ENCODE measurements around the gene BASP1. TPM values are rescaled to one million over a fixed set of nuclear protein-coding genes. Genes with fewer than 3 reads are reported as not detected.

BASP1 gene
- total and polyA plus RNA-seq, 2 experiments from 2014 or later: 87.5 to 114 TPM

DNA sequence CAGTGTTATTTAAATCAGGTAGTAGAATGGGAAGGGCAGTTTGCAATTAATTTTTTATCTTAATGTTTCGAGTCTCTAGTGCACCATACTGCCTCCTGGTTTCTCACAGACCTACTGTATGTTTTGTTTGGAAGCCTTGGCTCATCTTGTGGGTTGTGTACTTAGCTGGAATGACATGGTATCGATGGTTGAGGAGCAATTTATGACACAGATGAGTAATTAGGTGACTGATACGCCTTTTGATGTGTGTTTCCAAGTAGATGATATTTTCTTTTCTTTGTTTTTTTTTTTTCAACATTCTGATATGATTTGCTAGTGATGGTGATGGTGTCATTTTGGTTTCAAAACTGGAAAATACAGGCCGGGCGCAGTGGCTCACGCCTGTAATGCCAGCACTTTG is 16.1 kb downstream of the BASP1 start (continued):
- TF ChIP-seq, protein P1, sequence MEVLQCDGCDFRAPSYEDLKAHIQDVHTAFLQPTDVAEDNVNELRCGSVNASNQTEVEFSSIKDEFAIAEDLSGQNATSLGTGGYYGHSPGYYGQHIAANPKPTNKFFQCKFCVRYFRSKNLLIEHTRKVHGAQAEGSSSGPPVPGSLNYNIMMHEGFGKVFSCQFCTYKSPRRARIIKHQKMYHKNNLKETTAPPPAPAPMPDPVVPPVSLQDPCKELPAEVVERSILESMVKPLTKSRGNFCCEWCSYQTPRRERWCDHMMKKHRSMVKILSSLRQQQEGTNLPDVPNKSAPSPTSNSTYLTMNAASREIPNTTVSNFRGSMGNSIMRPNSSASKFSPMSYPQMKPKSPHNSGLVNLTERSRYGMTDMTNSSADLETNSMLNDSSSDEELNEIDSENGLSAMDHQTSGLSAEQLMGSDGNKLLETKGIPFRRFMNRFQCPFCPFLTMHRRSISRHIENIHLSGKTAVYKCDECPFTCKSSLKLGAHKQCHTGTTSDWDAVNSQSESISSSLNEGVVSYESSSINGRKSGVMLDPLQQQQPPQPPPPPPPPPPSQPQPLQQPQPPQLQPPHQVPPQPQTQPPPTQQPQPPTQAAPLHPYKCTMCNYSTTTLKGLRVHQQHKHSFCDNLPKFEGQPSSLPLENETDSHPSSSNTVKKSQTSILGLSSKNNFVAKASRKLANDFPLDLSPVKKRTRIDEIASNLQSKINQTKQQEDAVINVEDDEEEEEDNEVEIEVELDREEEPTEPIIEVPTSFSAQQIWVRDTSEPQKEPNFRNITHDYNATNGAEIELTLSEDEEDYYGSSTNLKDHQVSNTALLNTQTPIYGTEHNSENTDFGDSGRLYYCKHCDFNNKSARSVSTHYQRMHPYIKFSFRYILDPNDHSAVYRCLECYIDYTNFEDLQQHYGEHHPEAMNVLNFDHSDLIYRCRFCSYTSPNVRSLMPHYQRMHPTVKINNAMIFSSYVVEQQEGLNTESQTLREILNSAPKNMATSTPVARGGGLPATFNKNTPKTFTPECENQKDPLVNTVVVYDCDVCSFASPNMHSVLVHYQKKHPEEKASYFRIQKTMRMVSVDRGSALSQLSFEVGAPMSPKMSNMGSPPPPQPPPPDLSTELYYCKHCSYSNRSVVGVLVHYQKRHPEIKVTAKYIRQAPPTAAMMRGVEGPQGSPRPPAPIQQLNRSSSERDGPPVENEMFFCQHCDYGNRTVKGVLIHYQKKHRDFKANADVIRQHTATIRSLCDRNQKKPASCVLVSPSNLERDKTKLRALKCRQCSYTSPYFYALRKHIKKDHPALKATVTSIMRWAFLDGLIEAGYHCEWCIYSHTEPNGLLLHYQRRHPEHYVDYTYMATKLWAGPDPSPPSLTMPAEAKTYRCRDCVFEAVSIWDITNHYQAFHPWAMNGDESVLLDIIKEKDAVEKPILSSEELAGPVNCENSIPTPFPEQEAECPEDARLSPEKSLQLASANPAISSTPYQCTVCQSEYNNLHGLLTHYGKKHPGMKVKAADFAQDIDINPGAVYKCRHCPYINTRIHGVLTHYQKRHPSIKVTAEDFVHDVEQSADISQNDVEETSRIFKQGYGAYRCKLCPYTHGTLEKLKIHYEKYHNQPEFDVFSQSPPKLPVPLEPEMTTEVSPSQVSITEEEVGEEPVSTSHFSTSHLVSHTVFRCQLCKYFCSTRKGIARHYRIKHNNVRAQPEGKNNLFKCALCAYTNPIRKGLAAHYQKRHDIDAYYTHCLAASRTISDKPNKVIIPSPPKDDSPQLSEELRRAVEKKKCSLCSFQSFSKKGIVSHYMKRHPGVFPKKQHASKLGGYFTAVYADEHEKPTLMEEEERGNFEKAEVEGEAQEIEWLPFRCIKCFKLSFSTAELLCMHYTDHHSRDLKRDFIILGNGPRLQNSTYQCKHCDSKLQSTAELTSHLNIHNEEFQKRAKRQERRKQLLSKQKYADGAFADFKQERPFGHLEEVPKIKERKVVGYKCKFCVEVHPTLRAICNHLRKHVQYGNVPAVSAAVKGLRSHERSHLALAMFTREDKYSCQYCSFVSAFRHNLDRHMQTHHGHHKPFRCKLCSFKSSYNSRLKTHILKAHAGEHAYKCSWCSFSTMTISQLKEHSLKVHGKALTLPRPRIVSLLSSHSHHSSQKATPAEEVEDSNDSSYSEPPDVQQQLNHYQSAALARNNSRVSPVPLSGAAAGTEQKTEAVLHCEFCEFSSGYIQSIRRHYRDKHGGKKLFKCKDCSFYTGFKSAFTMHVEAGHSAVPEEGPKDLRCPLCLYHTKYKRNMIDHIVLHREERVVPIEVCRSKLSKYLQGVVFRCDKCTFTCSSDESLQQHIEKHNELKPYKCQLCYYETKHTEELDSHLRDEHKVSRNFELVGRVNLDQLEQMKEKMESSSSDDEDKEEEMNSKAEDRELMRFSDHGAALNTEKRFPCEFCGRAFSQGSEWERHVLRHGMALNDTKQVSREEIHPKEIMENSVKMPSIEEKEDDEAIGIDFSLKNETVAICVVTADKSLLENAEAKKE (CRISPR knock-in tag; IDR thresholded peaks at IDR 0.05): no peak
- no peak for TF ChIP-seq NANOG (IDR thresholded peaks at IDR 0.05; ENCODE audit: borderline replicate concordance)
- TF ChIP-seq, protein P2, sequence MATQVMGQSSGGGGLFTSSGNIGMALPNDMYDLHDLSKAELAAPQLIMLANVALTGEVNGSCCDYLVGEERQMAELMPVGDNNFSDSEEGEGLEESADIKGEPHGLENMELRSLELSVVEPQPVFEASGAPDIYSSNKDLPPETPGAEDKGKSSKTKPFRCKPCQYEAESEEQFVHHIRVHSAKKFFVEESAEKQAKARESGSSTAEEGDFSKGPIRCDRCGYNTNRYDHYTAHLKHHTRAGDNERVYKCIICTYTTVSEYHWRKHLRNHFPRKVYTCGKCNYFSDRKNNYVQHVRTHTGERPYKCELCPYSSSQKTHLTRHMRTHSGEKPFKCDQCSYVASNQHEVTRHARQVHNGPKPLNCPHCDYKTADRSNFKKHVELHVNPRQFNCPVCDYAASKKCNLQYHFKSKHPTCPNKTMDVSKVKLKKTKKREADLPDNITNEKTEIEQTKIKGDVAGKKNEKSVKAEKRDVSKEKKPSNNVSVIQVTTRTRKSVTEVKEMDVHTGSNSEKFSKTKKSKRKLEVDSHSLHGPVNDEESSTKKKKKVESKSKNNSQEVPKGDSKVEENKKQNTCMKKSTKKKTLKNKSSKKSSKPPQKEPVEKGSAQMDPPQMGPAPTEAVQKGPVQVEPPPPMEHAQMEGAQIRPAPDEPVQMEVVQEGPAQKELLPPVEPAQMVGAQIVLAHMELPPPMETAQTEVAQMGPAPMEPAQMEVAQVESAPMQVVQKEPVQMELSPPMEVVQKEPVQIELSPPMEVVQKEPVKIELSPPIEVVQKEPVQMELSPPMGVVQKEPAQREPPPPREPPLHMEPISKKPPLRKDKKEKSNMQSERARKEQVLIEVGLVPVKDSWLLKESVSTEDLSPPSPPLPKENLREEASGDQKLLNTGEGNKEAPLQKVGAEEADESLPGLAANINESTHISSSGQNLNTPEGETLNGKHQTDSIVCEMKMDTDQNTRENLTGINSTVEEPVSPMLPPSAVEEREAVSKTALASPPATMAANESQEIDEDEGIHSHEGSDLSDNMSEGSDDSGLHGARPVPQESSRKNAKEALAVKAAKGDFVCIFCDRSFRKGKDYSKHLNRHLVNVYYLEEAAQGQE (IDR thresholded peaks at IDR 0.05; ENCODE audit: unreplicated experiment): no peak
- TF ChIP-seq STAT1 (IDR thresholded peaks at IDR 0.05; ENCODE audit: unreplicated experiment): no peak
- no peak for TF ChIP-seq ZNF331 (CRISPR knock-in tag; IDR thresholded peaks at IDR 0.05; ENCODE audit: low read depth)
- no peak for TF ChIP-seq POLR2AphosphoS5 (IDR thresholded peaks at IDR 0.05; ENCODE audit: low read depth)
- TF ChIP-seq EZH2phosphoT487 (IDR thresholded peaks at IDR 0.05; ENCODE audit: unreplicated experiment): no peak
- TF ChIP-seq JUNB (IDR thresholded peaks at IDR 0.05; ENCODE audit: unreplicated experiment): no peak
- TF ChIP-seq EZH2 (IDR thresholded peaks at IDR 0.05; ENCODE audit: low read depth, unreplicated experiment): no peak
- TF ChIP-seq CREB1 (CRISPR knock-in tag; IDR thresholded peaks at IDR 0.05; ENCODE audit: low read depth): no peak
- TF ChIP-seq, protein P3, sequence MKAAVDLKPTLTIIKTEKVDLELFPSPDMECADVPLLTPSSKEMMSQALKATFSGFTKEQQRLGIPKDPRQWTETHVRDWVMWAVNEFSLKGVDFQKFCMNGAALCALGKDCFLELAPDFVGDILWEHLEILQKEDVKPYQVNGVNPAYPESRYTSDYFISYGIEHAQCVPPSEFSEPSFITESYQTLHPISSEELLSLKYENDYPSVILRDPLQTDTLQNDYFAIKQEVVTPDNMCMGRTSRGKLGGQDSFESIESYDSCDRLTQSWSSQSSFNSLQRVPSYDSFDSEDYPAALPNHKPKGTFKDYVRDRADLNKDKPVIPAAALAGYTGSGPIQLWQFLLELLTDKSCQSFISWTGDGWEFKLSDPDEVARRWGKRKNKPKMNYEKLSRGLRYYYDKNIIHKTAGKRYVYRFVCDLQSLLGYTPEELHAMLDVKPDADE (IDR thresholded peaks at IDR 0.05): no peak

Data from GM23338 (cell line).